Right renal pelvis (tissue), 4 donors: Measurements from ENCODE around the gene BCL11B. TPM values are rescaled to one million over a fixed set of nuclear protein-coding genes. Genes with fewer than 3 reads are reported as not detected.

Source experiments
- DNase-seq, 4 donors: peaks; one replicate each; pipeline ENCODE4 v3.0.0-alpha.2; 2013; ENCODE audit warnings: low read depth in 4 of 4, low spot score in 3 of 4, missing footprints in 1 of 4
- polyA plus RNA-seq, 4 donors: library from polyadenylated mRNA; unstranded; fragments of 120-200 nt; gene quantifications; one replicate each; pipeline ENCODE4 v1.2.1, GENCODE V29; 2013; ENCODE audit not compliant: insufficient read length in 4 of 4

Gene BCL11B
- polyA plus RNA-seq, 4 donors: 2.3 to 2.6 (median 2.4) TPM

DNA sequence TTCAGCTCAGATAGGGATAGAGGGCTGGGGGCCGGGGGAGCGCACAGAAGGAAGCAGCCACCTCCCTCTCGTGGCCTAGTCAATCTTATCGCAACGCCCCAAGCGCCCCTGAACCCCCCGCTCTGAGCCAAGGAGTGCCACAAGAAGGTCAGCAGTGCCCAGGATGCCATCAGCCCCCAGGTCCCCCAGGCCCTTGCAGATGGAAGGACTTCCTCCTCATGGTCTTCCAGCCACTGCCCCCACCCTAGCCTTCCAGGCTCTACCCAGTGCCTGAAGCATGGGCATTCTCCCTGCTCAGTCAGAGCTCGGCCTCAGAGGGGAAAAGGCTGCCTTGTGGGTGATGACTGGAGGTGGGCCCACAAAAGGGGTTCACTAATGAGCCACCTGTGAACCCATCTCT is 68.2 kb downstream of the BCL11B start:
- DNase-seq: no peak

DNA sequence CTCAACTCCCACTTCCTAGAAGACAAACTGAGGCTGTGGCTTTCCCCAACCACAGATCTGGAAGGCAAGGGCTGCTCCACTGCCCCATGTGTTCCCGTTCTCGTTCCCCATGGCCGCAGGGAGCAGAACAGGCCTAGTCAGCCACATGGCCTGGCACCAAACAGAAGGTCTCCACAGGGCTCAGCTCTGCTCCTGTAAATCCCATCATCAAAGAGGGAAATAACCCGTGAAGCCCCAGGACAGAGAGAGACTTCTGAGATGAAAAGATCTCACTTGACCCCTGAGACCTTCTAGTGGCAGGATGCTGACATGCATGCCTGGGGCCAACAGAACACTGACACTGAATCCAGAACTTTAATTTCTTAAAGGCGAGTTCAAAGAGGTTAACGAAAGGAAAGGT is 68.9 kb downstream of the BCL11B start:
- DNase-seq: no peak

DNA sequence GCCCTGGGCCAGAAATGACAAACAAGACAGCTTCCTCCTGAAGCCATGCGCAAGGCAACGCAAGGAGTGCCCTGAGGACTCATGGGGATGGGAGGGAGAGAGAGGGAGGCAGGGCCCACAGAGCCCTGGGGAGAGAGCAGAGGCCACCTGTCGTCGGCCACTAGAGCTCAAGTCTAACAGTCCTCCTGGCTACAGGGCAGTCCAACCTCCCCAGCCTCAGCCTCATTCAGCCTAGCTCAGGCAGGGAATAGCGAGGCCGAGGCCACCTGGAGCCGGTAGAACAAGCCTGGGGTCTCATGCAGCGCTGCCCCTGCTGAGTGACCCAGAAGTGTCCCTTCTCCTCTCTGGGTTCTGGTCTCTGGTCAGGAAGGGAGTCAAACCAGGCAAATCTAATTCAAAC is 69.5 kb downstream of the BCL11B start:
- no peak for DNase-seq

DNA sequence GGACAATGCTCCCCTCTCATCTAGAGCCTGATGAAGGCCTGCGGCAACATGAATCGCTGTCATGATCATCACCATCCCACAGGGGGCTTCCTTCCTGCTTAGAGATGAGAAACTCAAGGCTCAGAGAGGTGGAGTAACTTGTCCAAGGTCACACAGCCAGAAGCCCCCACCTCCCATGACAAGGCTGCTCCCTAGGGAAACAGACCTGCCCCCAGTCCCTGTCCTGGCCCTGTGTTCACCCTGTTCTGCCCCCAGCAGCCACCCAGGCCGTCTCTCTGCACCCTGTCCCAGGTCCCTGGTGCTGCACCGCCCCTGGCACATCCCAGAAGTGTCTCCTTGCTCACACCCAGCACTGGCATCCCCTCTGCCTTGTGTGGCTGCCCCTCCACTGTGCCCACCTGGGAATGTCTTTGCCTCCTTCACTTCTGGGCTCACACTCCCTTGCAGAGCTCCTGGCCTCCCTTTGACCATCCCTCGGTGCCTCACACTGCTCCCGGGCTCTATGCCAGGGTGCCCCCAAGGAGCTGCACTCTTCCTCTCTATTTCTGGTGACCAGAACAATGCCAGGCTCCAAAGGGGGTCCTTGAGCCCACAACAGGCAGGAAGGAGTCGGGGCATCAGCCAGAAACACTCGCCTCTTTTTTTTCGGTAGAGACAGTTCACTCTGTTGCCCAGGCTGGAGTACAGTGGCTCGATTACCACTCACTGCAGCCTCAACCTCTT is 70.5 kb downstream of the BCL11B start:
- DNase-seq: no peak

DNA sequence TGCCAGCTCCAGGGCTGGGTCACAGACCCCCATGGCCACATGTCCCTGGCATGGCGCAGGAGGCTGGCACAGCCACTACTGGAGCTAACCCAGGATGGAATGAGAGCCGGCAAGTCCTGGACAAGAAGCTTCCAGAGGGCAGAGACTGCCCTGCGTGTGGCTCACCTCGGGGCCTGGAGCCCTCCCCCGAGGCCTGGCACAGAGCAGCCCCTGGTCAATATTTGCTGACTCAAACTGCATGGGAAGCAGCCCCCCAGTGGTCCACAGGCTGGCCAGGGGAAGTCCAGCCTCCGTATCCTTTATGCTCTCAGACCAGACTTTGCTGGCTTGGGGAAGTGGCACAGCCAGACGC is 71.4 kb downstream of the BCL11B start:
- no peak for DNase-seq

DNA sequence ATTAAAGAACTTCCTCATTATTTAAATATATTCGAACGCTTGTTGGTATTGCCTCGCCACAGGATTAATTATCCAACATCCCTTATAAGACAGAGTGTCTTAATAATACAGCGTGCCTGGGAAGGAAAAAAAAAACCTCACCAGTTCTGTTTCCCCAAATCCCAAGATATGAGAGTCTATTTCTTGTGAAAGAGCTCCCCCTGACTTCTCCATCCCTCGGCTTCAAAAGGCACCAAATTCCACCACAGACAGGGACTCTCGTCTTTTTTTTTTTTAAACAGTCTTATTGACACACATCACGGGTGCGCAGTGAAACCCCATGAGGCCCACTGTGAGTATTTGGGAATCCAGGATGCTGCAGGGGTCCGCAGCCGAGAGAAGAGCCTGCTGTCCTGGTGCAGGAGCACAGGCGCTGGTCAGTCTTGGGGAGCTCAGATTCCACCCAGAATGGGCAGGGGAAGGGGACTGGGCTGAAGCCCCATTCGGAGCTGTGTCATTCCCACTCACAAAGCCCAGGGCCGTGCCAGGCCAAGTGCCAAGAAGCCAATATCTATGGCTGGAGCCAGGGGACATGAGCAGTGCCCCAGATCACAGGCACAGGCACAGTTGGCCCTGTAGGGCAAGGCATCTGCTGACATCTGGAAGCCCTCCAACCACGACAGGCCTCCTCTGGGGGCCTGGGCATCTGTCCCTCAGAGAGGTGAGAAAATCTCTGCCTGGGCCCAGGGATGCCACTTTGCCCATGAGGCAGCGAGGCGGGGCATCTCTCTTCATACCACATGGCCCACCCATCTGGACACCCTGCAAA is 71.9 kb downstream of the BCL11B start:
- no peak for DNase-seq

DNA sequence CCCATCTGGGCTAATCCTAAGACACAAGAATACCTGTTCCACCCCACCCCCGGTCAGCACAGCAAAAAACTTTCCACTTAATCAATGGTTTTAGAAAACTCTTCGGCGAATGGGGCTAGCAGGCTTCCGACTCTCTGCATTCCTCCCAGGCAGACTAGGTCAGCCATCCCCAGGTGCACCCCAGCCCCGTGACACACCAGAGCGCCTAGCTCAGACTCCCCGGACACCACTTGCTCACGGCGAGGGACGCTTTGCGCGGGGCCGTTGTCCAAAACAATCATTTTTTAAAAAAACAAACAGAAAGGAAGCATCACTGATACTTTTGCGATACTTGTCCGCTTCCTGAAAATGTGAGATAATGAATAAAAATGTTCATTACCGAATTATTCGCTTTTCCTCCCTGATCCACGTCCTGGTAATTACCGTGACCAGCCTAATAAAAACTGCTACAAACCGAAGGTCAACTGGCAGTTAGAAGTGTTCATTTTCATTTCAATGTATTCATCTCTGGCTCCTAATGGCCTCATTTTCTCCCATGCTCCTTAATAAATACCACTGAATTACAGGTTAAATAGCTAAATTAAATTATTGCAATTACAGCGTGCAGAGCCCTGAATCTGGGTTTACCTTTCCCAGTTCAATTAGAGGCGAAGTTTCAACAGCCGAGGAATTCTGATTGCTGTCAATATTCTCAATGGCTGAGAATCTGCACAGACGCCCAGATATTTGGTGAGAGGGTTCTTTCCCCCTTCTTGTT is 73.1 kb downstream of the BCL11B start:
- DNase-seq: no peak

DNA sequence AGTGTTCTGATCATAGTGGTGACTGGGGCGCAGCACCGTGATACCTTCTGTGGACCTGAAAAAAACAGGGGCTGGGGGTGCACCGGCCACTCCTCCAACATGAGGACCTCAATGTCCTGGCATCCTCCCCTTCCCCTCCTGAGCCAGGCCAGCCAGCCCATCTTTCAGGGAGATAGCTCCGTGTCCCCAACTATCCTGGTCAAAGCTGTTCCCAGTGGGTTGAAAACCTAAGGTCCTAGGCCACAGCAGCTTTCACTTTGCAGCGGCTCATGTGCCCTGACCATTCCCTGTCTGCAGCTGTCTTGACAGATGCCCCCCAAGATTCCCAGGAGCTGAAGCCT is 75.7 kb downstream of the BCL11B start:
- DNase-seq: no peak

DNA sequence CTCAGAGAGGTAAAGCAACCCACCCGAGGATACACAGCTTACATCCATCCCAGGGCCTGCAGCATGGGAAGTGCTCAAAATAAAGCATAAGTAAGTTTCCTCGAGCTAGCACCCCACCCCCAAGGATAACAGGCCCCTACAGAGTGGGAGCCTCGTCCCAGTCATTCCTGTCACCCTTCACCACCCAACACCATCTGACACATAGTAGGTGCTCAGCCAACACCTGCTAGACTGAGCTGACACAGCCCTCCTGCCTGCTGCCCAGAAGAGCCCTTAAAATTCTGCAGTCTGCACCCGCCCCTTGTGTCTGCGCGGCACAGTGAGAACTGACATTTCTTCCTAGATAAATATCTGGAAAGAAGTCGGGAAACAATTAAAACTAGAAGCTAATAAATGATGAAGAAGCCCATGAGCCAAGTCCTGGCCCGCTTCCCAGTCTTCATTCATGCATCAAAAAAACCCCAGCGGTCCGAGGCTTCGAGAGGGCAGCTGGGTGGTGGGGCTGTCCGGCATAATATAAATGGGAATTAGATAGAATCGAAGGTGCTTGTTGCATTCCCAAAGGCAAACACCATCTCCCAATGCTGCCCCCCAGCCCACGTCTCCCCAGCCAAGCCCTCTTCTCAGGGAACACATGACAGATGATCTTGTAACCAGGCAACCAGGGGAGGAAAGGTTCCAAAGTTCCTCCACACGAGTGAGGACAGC is 76.2 kb downstream of the BCL11B start:
- DNase-seq: peak in 3 of 4 donors; percentile 42 to 48 (median 44)

DNA sequence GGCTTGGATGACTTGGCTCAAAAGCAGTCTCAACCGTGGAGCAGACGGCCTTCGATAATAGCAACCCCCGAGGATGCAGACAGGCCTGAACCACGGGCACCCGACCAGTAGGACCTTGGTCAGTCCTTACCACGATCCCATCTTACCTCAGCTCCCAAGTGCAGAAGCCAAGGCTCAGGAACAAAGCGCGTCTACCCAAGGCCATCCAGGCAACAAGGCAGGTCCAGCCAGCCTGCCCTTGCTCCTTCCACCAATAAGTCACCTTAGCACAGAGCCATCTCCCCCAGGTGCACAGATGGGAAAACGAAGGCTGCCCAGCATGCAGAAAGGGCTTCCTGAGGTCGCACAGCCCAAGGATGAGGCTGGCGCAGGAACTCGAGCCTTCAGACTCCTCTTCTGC is 77.3 kb downstream of the BCL11B start:
- DNase-seq: no peak

DNA sequence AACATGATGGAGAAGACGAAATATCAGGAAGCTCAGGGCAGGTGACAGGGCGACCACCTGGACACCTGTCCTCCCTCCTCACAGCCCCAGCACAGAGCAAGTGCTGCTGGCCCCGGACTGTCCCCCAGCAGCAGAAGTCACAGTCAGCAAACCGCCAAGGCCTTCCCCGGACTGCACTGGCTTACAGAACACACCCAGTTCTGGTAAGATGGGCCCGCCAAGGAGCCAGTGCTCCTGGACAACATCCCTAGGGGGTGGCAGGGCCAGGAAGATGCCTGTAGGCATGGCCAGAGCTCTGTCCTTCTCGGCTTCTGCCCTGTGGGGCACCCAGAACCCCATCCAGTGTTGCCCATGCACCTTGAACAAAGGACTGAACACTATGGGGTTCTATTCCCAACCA is 77.9 kb downstream of the BCL11B start:
- no peak for DNase-seq

DNA sequence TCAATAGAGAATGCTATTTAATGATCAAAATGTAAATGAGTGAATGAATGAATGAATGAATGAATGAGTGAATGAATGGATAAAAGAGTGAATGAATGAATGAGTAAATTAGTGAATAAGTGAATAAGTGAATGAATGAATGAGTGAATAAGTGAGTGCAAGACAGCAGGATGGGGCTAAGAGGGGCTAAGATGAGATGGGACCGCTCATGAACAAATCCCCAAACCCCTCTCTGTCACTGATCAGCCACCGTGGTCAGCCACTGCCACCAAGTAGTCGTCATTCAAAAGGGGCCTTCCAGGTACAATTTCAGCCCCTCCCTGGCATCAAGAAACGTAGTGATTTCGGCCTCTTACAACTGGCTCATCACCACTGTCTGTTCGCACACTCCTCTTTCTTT is 79.2 kb downstream of the BCL11B start:
- no peak for DNase-seq

DNA sequence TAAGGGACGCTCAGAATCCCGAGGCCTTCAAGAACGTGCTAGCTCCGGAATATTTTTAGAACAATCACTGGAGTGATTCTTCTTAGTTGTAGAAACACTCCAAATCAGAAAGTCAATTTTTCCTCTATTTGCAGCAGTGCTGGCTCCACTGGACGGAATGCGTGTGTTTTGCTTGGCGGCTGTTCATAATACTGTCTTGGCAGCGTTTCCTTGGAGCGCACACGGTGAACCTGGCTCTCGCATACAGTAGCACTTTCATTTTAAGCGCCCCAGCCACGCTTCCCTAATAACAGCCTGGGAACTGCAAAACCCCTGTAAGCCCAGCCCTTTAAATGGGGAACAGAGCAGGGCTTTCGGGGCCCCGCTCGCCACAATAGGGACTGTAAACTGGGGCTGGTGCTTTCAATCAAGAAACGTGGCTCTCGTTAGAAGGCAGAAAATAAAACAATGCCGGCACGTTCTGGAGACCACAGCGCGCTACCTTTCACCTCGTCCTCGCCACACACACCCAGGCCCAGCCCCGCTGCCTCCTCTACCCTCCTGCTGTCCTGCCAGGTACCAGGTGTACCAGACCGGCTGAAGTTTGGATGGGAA is 79.9 kb downstream of the BCL11B start:
- peak; percentile 32 to 67 (median 58) for DNase-seq

DNA sequence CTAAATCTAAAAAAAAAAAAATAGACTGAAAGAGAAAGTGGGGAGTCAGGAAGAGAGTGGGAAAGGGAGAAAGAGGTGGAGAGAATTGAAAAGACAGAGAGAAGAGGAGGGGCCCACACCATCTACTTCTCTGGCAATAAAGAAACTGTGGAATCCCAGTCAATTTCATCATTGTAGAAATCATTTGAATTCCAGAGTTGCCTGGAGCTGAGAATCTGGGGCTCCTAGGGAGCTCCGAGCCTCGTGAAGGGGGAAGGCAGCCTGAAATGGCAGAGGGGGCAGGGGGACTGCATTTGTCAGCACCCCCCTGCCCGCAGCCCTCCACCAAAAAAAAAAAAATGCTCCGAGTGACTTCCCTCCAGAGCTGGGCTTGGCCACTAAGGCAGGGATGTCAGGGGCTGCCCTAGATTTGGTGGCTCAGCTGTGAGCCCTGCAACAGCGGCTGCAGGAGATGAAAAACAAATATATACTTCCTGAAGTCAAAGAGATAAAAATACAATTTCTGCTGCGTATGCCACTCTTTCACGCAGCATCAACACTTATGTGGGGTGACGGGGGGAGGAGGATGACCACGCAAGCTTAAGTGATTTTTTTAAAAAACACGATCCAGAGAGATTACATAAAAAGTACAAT is 80.5 kb downstream of the BCL11B start:
- no peak for DNase-seq

DNA sequence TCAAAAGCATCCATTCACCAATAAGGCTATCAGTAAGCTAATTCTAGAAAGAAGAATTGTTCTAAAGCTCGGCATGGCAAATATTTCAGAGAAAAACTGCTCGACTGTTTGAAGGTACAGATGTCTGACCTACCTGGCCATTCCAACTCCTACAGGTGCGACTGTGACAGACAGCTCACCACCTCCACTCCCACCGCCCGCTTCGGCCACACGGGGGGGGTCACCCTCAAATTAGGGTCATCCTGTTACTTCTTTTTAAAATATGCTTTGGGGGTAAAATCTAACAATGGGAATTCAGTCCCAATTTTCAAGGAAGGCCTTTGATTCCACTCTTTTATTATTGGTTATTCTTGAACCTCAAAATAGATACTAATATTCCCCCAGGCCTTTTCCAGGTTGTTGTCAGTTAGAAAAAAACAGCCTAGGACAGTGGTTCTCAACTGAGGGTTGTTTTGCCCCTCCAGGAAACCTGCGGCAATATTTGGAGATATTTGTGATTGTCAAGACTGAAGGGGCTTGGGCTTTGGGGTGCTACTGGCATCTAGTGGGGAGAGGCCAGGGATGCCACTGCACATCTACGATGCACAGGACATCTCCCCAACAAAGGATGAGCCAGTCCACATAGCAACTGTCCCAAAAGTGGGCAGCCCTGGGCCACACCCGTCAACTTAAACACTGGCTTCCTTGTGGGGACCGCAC is 81.2 kb downstream of the BCL11B start:
- DNase-seq: no peak

DNA sequence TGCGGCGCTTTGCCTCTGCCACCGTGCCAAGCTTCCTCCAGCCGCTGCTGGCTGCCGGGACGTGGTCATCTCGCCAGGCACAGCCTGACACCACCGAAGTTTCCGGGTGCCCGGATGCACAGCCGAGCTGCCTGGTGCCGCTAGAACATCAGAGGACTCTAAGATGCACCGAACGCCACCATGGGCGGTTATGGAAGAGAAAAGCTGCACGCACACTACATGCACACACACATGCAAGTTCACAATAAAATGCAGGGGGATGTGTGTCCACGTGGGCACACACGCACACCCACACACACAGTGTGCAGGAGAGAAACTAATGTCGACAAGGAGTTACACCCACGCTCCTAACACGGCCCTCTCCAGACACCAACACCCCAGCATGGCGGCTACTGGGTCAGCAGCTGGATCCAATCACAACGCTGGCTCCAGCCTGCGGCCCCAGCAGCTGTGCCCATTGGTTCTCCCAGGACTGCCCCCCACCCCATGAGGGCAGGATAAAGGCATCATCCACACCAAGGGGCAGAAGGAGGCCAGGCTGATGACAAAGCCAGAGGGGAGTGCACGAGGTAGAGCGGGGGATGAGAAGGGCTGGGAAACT is 82.7 kb downstream of the BCL11B start:
- DNase-seq: no peak

DNA sequence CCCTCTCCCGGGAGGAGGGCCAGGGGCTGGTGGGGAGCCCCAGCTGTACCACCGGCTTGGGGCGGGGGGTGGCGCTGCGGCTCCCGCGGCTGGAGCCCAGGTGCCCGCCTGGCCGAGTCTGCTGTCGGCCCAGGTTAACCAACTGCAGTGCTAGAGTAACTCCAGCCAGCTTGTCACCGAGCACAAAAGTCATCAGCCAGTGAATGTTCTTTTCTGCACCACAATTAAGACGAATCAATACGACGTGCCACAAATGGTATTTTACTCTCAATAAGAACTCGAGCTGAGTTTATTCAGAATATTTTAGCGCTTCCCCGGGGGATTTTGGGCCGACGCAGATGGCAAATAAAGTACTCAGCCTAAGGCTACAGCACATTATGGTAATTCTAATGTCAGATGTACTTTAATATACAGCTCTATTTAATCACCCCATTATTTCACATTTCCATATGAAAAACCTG is 83.2 kb downstream of the BCL11B start:
- DNase-seq: no peak

DNA sequence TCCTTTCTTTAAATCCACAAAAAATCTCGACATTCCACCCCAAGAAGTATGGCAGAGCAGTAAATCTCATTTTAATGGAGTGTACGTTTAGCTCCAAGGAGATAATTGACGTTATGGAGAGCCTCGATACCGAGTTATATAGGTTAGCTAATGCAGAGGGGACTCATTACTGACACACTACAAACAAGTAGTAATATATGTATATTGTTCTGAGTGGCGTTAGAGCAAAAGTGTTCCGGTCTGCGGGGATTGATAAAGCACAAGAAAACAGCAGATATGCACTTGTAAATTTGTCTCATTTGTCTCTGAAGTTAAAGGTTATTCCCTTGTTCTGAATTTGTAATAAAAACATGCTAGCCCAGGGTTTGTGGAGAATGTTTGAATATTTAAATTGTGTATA is 84.1 kb downstream of the BCL11B start:
- no peak for DNase-seq
